Fibroblast of skin of right biceps (primary cell): ENCODE data around the gene AGAP1.
"Not testable (repeated sequence)": the region's sequence is repeated elsewhere in the genome, so short reads cannot be mapped to it uniquely, and the experiment has no call there.

ENCODE experiments used
- DNase-seq: peaks from one replicate; pipeline ENCODE4 v3.0.0-alpha.2; 2013

The AGAP1 gene

DNA sequence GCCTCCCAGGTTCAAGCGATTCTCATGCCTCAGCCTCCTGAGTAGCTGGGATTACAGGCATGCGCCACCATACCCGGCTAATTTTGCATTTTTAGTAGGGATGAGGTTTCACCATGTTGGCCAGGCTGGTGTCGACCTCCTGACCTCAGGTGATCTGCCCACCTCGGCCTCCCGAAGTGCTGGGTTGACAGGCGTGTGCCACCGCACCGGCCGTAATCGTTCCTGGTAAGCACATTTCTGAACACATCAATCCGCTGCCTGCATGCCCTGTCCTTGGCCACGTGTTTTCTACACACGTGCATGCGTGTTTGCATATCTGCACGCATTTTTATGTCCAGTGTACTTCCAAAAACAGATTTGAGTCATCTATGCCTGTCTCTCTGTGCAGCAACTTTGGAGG, 597.0 kb downstream of the AGAP1 start:
- not testable (repeated sequence) for DNase-seq

DNA sequence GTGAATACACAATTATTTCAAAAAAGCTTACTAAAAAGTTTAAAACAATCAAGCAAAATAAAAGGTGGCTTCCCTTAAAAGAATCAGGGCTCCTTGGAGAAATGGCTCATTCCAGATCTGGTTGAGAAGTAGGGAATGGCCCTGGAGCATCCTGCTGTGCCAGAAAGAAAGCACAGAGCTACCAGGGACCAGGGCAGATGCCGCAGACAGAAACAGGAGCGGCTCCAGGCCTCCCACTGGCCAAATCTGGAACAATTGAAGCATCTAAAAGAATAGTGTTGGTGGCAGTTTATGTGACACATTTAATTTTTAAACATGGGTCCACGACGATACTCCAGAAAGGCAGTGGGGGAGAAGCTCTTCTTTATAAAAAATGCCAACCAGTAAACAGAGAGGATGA, 598.9 kb downstream of the AGAP1 start:
- no peak for DNase-seq

- DNase-seq: no peak
These were observed 599.3 kb downstream of the AGAP1 start for GRCh38 chr2:236093134-236093533.

GRCh38 chr2:236095504-236095903, 601.7 kb downstream of the AGAP1 start:
- no peak for DNase-seq

DNA sequence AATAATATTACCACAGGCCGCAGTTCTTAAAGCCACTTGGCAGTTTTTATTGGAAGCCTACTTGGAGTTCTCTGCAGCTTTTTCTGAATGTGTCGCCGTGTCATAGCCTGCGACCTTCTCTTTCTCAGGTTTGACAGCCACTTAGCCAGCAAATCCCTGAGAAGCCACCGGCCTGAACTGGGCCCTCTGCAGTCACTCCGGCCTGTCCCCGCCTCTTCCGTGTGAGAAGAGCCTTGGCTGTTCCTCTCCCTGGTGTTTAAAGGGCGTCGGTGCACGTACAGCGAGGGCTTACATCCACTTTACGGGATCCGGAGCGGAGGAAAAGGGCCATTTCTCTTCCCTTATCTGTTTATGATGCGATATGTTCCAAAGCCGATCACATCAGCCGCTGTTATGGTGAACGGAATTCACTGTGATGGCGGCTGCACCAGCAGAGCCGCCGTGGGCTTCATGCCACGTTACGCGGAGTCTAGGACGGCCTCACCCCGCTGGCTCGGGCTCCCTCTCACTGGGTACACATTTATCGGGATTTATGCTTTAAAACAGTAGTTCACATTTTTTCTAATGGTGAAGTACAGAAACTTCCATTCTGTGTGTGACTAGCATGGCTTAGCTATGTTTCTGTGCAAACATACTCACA, 607.6 kb downstream of the AGAP1 start:
- no peak for DNase-seq

GRCh38 chr2:236102971-236103370, 609.1 kb downstream of the AGAP1 start:
- DNase-seq: no peak

DNA sequence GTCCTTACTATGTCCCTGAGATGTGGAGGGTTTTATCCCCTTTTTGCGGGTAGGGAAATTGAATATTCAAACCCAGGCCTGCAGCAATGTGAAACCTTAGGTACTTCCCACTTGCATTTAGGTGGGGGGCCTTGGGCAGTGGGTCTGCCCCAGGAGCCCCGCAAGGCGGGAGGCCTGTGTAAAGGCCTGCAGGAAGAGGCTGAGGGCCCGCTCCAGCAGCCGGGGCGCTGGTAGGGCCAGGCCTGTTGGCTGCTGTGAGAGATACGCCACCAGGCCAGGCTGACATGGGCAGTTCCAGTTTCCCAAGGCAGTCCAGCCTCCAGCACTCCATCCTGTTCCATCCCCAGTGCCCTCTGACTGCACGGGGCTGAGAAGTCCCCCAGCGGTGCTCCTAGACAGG, 610.1 kb downstream of the AGAP1 start:
- DNase-seq: no peak

DNA sequence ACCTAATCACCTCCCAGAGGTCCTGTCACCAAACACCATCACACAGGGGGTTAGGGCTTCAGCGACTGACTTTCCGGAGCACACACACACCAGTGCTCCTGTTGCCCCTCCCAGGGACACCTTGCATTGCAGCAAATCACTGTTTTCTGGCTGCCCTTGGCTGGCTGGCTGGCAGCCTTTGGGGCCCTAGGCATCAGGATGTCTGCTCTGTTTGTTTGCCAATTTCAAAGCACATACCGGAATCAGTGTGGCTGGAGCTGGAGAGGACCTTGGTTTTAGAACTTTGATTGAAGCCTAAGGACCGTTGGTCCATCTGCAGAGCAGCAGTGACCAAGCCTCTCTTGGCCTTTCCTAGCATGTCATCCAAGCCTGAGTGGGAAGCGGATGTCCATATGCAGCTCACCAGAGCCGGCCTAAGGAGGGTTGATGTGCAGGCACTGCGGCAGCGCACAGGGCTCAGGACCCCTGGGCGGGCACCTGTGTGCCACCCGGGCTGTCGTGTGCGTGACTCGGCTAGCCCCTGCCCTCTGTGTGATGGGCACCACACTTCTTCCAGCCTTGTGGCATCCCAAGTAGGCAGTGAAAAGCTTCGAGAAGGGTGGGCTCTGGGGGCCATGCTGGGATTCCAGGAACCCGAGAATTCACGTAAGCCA, 612.2 kb downstream of the AGAP1 start:
- DNase-seq: no peak

- no peak for DNase-seq
These were observed 612.9 kb downstream of the AGAP1 start for GRCh38 chr2:236106761-236107160.

DNA sequence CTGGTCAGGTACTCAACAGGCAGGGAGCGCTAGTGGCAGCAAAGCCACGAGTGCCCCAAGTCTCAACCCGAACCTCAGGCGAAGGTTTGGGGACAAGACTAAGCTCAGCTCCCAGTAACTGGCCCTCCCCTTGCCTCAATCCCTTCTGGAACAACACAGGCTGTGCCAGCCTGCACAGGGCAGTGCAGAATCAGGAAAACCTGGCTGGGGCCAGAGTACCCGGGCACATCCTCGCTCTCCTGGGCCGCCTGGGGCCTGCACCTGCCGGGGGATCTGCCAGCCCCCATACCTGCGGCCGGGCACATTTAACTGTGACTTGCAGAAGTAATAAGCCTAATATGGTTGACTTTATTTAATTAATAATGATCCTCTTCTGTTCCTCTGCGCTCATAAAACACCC, 613.7 kb downstream of the AGAP1 start:
- DNase-seq: no peak

DNA sequence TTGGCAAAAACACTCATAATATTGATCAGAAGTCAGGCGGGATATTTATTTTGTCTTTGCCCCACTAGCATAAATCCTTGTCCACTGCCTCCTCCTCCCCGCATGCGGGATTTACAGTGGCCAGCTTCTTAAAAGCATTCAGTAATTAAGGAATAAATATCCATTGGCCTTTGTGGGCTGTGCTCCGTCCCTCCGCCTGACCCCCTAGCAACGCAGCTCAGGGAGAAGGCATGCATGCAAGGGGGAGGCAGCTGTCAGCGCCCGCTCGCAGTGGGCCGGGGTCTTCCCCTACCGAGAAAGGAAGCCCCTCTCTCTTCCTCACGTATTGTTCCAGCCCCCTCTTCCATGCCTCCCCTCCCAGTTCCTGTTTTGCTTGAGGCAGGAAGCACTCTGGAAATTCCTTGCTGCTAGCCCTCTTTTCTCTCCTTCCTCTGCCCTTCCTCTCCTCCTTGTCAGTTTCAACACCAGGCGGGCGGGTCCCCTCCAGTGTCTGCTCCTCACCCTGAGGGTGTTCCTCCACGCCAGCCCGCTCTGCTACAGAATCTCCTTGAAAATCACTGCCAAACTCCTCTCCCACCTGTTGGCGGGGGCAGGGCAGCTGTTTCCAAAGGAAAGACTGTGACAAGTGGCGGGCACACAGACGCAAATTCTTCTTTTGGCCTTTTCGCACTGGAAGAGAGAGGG, 614.2 kb downstream of the AGAP1 start:
- no peak for DNase-seq

DNA sequence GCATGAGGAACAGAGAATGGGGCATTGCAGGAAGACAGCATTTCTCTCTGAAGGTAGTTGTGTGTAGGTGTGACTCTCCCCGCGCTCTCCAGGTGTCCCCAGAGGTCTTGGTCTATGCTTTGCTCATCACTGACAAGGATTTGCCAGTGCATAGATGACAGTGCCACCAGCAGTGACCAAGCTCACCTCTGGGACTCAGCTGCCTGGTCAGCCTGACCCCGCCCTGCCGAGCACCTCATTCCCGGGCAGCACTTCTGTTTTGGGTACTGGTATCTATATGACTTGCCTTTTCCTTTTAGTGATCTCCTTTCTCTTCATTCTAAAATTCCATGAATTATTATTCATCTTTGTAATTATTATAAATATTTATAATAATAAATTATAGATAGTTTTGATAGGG, 615.2 kb downstream of the AGAP1 start:
- no peak for DNase-seq

DNA sequence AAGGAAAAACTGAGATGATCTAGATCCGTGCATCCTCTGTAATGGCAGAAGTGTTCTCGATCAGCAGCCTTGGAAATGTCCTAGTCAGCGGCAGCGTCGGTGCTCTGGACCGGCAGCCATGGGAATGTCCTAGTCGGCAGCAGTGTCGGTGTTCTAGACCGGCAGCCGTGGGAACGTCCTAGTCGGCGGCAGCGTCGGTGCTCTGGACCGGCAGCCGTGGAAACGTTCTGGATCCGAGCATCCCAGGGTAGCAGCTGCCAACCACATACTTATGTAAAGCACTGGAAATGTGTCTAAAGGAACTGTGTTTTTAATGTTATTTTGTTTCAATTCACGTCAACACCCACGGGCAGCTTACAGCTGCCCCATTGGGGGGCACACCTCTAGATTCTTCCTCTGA, 615.6 kb downstream of the AGAP1 start:
- no peak for DNase-seq

DNA sequence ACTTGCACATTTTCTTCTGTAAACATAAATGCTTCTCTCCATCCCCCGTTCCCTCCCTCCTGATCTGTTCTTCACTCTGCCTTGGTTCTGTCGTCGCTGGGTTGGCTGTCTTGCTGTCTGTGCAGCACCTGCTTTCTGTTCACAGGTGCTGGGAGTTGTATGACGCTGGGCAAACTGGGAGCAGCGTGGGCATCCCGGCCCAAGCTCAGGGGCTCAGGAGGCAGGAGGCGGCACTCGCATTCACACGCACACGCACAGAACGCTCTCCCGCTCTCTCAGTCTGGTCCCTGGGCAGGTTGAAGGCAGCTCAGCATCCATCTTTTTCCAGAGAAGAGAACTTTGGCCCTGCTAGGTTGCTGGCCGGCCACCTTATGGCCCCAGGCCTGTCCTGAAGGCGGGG, 618.6 kb downstream of the AGAP1 start:
- DNase-seq: no peak

DNA sequence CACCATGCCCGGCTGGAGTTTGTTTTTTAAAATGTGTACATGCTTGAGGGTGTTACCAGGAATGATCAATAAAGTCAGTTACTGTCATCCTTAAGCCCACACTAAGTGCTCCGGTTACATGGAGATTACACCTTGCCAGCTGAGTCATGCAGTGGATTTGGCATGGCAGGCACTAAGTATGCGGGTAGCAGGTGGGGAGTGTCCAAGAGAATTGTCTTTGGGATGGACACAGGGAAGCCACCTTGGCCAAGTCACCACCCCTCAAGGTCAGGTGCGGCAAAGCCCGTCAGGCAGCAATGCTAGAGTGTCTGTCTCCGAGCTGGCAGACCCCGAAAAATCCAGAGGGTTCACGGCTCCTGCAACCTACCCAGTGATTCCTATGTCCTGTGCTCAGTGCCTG, 619.6 kb downstream of the AGAP1 start:
- DNase-seq: no peak

DNA sequence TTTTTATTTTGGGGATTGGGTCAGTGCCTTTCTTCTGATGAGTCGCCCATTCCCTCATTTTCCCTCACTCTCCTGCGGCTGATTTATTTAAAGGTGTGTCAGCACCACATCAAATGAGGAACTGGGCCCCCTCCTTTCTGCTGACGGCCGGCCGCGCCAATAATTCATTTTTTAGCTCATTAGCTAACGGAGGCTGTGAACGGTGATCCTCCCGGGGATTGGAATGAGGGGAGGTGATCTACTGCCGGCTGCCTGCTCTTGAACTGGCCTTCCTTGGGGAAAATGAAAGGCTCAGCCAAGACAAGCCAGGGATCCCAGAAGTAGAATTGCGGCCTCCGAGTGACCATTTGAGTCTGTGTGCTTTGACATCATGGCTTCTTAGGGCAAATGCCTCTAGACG, 620.1 kb downstream of the AGAP1 start:
- no peak for DNase-seq

- no peak for DNase-seq
These were observed 621.1 kb downstream of the AGAP1 start for GRCh38 chr2:236114959-236115358.

- peak; percentile 71 for DNase-seq
These were observed 623.6 kb downstream of the AGAP1 start for GRCh38 chr2:236117401-236117800.

DNA sequence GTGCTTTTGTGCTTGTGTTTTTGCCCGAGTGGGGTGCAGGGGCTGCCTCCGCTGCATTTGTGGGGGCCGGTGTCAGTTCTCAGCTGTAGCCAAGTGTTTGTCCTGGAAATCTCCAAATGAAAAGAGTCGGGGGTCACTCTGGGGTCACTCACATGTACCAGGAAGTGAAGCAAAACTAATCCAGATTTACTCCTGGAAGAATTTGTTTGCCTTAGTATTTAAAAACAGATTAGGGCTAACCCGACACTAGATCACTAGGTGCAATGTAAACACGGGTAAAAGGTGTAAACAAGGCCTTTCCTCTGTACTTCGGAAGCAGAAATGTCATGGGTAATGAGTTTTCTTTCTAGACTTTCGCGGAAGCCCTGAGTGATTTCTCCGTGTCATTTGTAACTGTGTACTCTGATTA, 624.0 kb downstream of the AGAP1 start:
- no peak for DNase-seq

DNA sequence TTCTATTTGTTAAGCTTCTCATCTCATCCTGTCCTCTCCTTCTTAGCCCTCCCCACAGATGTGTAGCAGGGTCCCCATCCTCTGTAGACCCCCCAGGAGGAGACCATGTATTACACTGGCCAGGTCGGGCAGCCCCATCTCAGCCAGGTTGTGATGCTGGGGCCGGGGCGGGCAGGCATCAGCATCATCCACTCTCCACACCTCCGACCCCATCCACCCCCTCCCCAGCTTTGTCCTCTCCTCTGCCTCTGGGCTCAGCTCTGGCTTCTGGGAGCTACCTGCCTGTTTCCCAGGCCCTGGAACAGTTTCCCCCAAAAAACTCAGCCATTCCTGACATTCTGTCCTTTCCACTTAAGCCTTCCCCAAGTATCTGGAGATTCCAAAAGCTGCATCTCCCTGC, 625.2 kb downstream of the AGAP1 start:
- no peak for DNase-seq

GRCh38 chr2:236119476-236119875, 625.6 kb downstream of the AGAP1 start:
- no peak for DNase-seq

GRCh38 chr2:236120141-236120601, 626.3 kb downstream of the AGAP1 start:
- no peak for DNase-seq

DNA sequence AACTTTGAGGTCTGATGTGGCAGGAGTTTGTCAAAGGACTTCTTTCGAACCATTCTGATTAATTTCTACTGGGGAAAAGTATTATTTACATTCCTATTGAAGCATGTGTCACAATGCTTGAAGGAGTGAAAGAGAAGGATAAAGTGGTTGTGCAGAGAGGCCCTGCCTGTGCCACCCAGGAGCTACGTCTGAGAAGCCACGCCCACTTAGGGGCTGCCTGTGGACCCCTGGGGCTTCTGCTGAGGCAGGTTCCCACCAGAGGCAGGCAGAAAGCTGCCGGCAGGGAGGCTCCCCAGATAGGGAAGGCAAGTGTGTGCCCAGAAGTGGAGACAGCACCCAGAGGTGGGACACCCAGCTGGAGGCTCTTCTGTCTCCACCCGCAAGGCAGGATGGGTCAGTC, 627.0 kb downstream of the AGAP1 start:
- DNase-seq: no peak

- DNase-seq: peak; percentile 29
These were observed 627.7 kb downstream of the AGAP1 start for GRCh38 chr2:236121546-236121945.
